ENCODE results near the gene TMEM204. TPM values are rescaled to one million over a fixed set of nuclear protein-coding genes. Genes with fewer than 3 reads are reported as not detected.
A peak's percentile ranks its signal among the peaks of the same experiment; 100 is the strongest.

Gene TMEM204
- total RNA-seq, 4 donors from 2014 or later: 38.5 to 85.3 (median 66.0) TPM

GRCh38 chr16:1596516-1596915, 63.0 kb downstream of the TMEM204 start:
- H3K36me3 ChIP-seq: peaks cover 6 to 7% of the 10 kb centered on the region in 2 donors
- H3K9me3 ChIP-seq: no peaks in the 10 kb centered on the region
- H3K4me3 ChIP-seq (replicated peaks in 1 of 3): no peak overlapping the region
- 87 to 89% methylated on average over 12 of the region's 12 CpGs for WGBS, 2 donors
- DNase-seq: no peak
- no peaks in the 10 kb centered on the region for H3K27me3 ChIP-seq
- H3K27ac ChIP-seq: no peak overlapping the region
- peaks cover 9 to 10% of the 10 kb centered on the region in 2 donors for H3K4me1 ChIP-seq
- TF ChIP-seq CTCF (IDR thresholded peaks at IDR 0.05) (no peak), POLR2A (IDR thresholded peaks at IDR 0.05) (no peak)
- intact Hi-C loops (cut with DNase I): no loop called here

DNA sequence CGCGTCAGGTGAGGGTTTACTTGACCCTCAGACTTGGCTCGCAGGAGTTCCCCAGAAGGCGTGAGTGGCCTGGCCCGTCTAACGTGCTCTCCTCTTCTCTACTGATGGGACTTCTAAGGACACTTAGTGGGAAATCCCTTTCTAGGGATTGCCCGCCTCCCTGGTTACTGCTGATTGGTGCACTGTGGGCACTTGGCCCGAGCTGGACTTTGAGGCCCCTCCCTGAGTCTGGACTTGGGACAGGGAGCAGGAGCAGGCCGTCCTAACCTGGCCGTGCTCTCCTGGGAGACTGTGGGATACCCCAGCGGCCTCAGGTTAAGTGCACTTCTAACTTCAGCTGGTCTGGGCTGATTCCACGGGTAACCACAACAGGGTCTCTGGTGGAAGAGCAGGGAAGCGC, 63.7 kb downstream of the TMEM204 start:
- Histone ChIP-seq H3K36me3 (peaks cover 0 to 2% of the 10 kb centered on the region in 2 donors), H3K27me3 (no peaks in the 10 kb centered on the region), H3K4me1 (peaks cover 14% of the 10 kb centered on the region in 2 donors), H3K9me3 (no peaks in the 10 kb centered on the region), H3K4me3 (replicated peaks in 1 of 3) (no peak overlapping the region), H3K27ac (no peak overlapping the region)
- 90 to 93% methylated on average over 10 to 12 of the region's 13 CpGs for WGBS, 2 donors
- no peak for DNase-seq
- TF ChIP-seq POLR2A (IDR thresholded peaks at IDR 0.05) (no peak), CTCF (IDR thresholded peaks at IDR 0.05) (no peak)
- intact Hi-C loops (cut with DNase I): no loop called here

DNA sequence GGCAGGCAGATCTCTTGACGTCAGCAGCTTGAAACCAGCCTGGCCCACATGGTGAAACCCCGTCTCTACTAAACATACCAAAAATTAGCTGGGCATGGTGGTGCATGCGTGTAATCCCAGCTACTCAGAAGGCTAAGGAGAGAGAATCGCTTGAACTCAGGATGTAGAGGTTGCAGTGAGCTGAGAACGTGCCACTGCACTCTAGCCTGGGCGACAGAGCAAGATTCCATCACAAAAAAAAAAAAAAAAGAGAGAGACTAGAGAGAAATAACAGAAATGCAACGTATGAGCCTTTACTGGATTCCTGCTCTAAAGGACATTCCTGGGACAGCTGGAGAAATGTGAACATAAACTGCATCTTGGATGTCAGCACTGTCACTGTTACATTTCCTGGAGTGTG, 67.6 kb downstream of the TMEM204 start:
- Histone ChIP-seq H3K4me1 (peaks cover 20 to 22% of the 10 kb centered on the region in 2 donors), H3K36me3 (peaks cover 0 to 1% of the 10 kb centered on the region in 2 donors), H3K9me3 (no peaks in the 10 kb centered on the region), H3K27me3 (no peaks in the 10 kb centered on the region), H3K27ac (peak overlapping the region; percentile 72 to 80 (median 74)), H3K4me3 (replicated peaks in 1 of 3) (no peak overlapping the region)
- 43 to 48% methylated on average over 7 of the region's 7 CpGs for WGBS, 2 donors
- peak; percentile 25 to 35 for DNase-seq
- no peak for TF ChIP-seq CTCF (IDR thresholded peaks at IDR 0.05)
- TF ChIP-seq POLR2A (IDR thresholded peaks at IDR 0.05): no peak
- intact Hi-C loops (cut with DNase I): loop anchor here (5.0 kb wide), 1 partner anchor 109 kb away; the partner anchor contains the start of gene TELO2

- H3K27me3 ChIP-seq: no peaks in the 10 kb centered on the region
- H3K4me3 ChIP-seq (replicated peaks in 1 of 3): no peak overlapping the region
- H3K9me3 ChIP-seq: no peaks in the 10 kb centered on the region
- H3K4me1 ChIP-seq: peaks cover 20 to 22% of the 10 kb centered on the region in 2 donors
- TF ChIP-seq CTCF (IDR thresholded peaks at IDR 0.05) (no peak), POLR2A (IDR thresholded peaks at IDR 0.05) (no peak)
- peak overlapping the region; percentile 72 to 80 (median 74) for H3K27ac ChIP-seq
- peaks cover 0 to 6% of the 10 kb centered on the region in 2 donors for H3K36me3 ChIP-seq
- peak; percentile 76 to 77 for DNase-seq
- WGBS, 2 donors: 30 to 53% methylated on average over 6 of the region's 6 CpGs
- intact Hi-C loops (cut with DNase I): loop anchor here (5.0 kb wide), 1 partner anchor 109 kb away; the partner anchor contains the start of gene TELO2
Observed at GRCh38 chr16:1601489-1601888, 68.0 kb downstream of the TMEM204 start.

DNA sequence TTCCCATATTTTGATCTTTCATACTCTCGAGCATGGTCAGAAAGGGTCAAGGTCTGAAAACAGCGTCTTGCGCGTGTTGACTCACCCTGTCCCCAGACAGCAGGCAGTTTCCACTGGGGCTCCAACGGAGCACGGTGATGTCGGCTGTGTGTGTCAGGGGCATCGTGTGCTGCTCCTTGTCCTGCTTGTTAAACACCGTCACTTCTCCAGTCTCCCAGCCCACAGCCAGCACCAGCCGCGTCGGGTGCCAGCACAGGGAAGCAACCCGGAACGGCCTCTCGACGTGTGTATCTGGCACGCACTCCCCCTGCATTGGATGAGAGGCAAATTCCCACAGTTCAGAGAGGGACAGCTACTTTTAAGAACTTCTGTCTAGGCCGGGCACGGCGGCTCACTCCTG, 68.8 kb downstream of the TMEM204 start:
- Histone ChIP-seq H3K4me1 (peaks cover 20 to 22% of the 10 kb centered on the region in 2 donors), H3K27ac (peak overlapping the region; percentile 68 to 80 (median 74)), H3K27me3 (no peaks in the 10 kb centered on the region), H3K9me3 (no peaks in the 10 kb centered on the region), H3K36me3 (peaks cover 0 to 10% of the 10 kb centered on the region in 2 donors), H3K4me3 (replicated peaks in 1 of 3) (no peak overlapping the region)
- TF ChIP-seq CTCF (IDR thresholded peaks at IDR 0.05): no peak
- TF ChIP-seq POLR2A (IDR thresholded peaks at IDR 0.05): no peak
- DNase-seq: peak; percentile 92 to 95
- intact Hi-C loops (cut with DNase I): loop anchor here (5.0 kb wide), 1 partner anchor 110 kb away; the partner anchor contains the start of gene TELO2
- WGBS, 2 donors: 27 to 59% methylated on average over 10 to 17 of the region's 20 CpGs

Other genes with a start within 250 kb of the TMEM204 start
- 100 to 1,000 TPM in 1 of 4 donors, 10 to 100 TPM in 3; 43.4 to 107 (median 79.6) TPM for gene UBE2I, start 224.0 kb upstream of the TMEM204 start, total RNA-seq
- 1 to 10 TPM in 2 of 4 donors, under 1 TPM in 2; 0.45 to 3.0 (median 1.6) TPM for gene BAIAP3, start 200.0 kb upstream of the TMEM204 start, total RNA-seq
- 100 to 1,000 TPM in 2 of 4 donors, 10 to 100 TPM in 2; 84.1 to 107 (median 96.7) TPM for gene TSR3, start 181.8 kb upstream of the TMEM204 start, total RNA-seq
- gene GNPTG, start 181.7 kb upstream of the TMEM204 start, total RNA-seq: 100 to 1,000 TPM in 1 of 4 donors, 10 to 100 TPM in 3; 53.6 to 121 (median 70.0) TPM
- 10 to 100 TPM; 26.2 to 46.9 (median 31.3) TPM for gene UNKL, start 119.0 kb upstream of the TMEM204 start, total RNA-seq
- 10 to 100 TPM; 16.9 to 19.8 (median 18.2) TPM for gene UQCC4, start 112.9 kb upstream of the TMEM204 start, total RNA-seq
- 1 to 10 TPM in 2 of 4 donors, under 1 TPM in 1, not detected in 1; 0.67 to 1.7 (median 1.6) TPM for gene PERCC1, start 102.6 kb upstream of the TMEM204 start, total RNA-seq
- 1 to 10 TPM in 2 of 4 donors, under 1 TPM in 2; 0.27 to 1.6 (median 0.99) TPM for gene CCDC154, start 89.1 kb upstream of the TMEM204 start, total RNA-seq
- gene CLCN7, start 58.6 kb upstream of the TMEM204 start, total RNA-seq: 100 to 1,000 TPM in 2 of 4 donors, 10 to 100 TPM in 2; 50.3 to 144 (median 89.9) TPM
- not detected for gene PTX4, start 44.7 kb upstream of the TMEM204 start, total RNA-seq
- 10 to 100 TPM; 12.5 to 19.4 (median 12.8) TPM for gene TELO2, start 40.3 kb upstream of the TMEM204 start, total RNA-seq
- gene IFT140, start 78.4 kb downstream of the TMEM204 start, total RNA-seq: 10 to 100 TPM; 53.9 to 89.9 (median 79.8) TPM
- gene CRAMP1, start 78.7 kb downstream of the TMEM204 start, total RNA-seq: 10 to 100 TPM; 11.0 to 20.8 (median 15.6) TPM
- 10 to 100 TPM; 30.8 to 50.3 (median 44.9) TPM for gene JPT2, start 144.6 kb downstream of the TMEM204 start, total RNA-seq
- 100 to 1,000 TPM in 1 of 4 donors, 10 to 100 TPM in 3; 45.7 to 137 (median 60.4) TPM for gene MAPK8IP3, start 172.5 kb downstream of the TMEM204 start, total RNA-seq
- 100 to 1,000 TPM in 2 of 4 donors, 10 to 100 TPM in 2; 43.7 to 173 (median 103) TPM for gene NME3, start 237.9 kb downstream of the TMEM204 start, total RNA-seq
- gene EME2, start 239.1 kb downstream of the TMEM204 start, total RNA-seq: 10 to 100 TPM; 12.8 to 31.8 (median 22.0) TPM
- 100 to 1,000 TPM in 1 of 4 donors, 10 to 100 TPM in 3; 67.3 to 146 (median 98.1) TPM for gene MRPS34, start 239.5 kb downstream of the TMEM204 start, total RNA-seq
- 10 to 100 TPM; 52.2 to 87.3 (median 68.5) TPM for gene SPSB3, start 248.9 kb downstream of the TMEM204 start, total RNA-seq
- gene NUBP2, start 249.3 kb downstream of the TMEM204 start, total RNA-seq: 100 to 1,000 TPM in 3 of 4 donors, 10 to 100 TPM in 1; 47.3 to 122 (median 106) TPM

Data from thyroid gland (tissue), 4 donors.